ENCODE results near the gene TYK2. TPM values are rescaled to one million over a fixed set of nuclear protein-coding genes. Genes with fewer than 3 reads are reported as not detected.

Gene TYK2
- total and polyA plus RNA-seq, 9 of the 15 experiments (the other 6 are each of a cell fraction or from before 2014, with no cell fraction given) = 15.0 to 182 (median 85.9) TPM

GRCh38 chr19:10395436-10395835 lies 15.1 kb upstream of the TYK2 start:
- Histone ChIP-seq H3K9me3 (replicated peaks; ENCODE audit: control insufficient read depth, insufficient read depth, low read depth, low read length) (no peaks in the 10 kb centered on the region), H3K4me2 (ENCODE audit: insufficient read depth, low read length) (no peak overlapping the region), H4K20me1 (replicated peaks; ENCODE audit: control insufficient read depth, insufficient read depth, low read length) (peaks cover 17% of the 10 kb centered on the region; the same call in 1 of the 2 replicates), H3K4me3 (no peak overlapping the region), H3K79me2 (ENCODE audit: control insufficient read depth, insufficient read depth, low read length) (peaks cover 40% of the 10 kb centered on the region), H3K4me1 (replicated peaks in 1 of 2; ENCODE audit: control insufficient read depth in 2 of 2, insufficient read depth in 2 of 2, low read length in 2 of 2) (peaks cover 6 to 21% of the 10 kb centered on the region in 2 experiments; a peak in 4 of 5 replicates), H2AFZ (ENCODE audit: low read depth, low read length) (no peak overlapping the region), H3K27me3 (ENCODE audit: control insufficient read depth in 2 of 2, insufficient read depth in 2 of 2, low read length in 2 of 2) (no peaks in the 10 kb centered on the region), H3K27ac (ENCODE audit: extremely low read depth, low read depth, low read length) (no peak overlapping the region), H3K9ac (ENCODE audit: insufficient read depth in 1 of 2, low read depth in 2 of 2, low read length in 2 of 2) (no peak overlapping the region), H3K9me1 (ENCODE audit: control insufficient read depth, insufficient read depth, low read length) (no peaks in the 10 kb centered on the region), H3K36me3 (ENCODE audit: control insufficient read depth, insufficient read depth, low read length) (peaks cover 87% of the 10 kb centered on the region; the same call in 2 of the 3 replicates)
- in situ Hi-C loops (cut with MboI) (no loop called here), intact Hi-C loops (cut with micrococcal nuclease) (no loop called here)
- WGBS (ENCODE audit: insufficient coverage, low coverage, missing lambda C conversion rate) = 92% methylated on average over 7 of the region's 26 CpGs
- TF ChIP-seq BMI1 (IDR thresholded peaks at IDR 0.05; ENCODE audit: low read length) (no peak), NCOR1 (IDR thresholded peaks at IDR 0.05) (no peak), TCF7L2 (IDR thresholded peaks at IDR 0.05; ENCODE audit: low read depth, low read length) (no peak), MTA1 (IDR thresholded peaks at IDR 0.05; ENCODE audit: borderline replicate concordance) (no peak), ZNF668 (CRISPR knock-in tag; IDR thresholded peaks at IDR 0.05) (no peak), GTF3C2 (IDR thresholded peaks at IDR 0.05; ENCODE audit: borderline replicate concordance, extremely low read depth, insufficient read length) (no peak)
- ChIA-PET POLR2A (interaction anchor here (0.6 kb wide), 2 partner anchors 288 to 299 kb away, joined by 3 to 4 read pairs; no protein-coding TSS in a partner anchor), CTCF (ENCODE audit: low intra/inter-chr PET ratio) (no interaction called here)
- ATAC-seq (no peak), DNase-seq (ENCODE audit: extremely low read depth in 1 of 4, low spot score in 3 of 4) (peak in 2 of 4 experiments; percentile 30 to 39), FAIRE-seq (no peak)
- BruUV-seq (replicated peaks) = TSS peak; percentile 61

Data from K562 (cell line).